SW 1271 (cell line): ENCODE results near the gene BCAS3.

Source experiments
- DNase-seq, 2 experiments: peaks; one replicate each; lab custom pipeline; 2025; lab: John Stamatoyannopoulos, UW

The BCAS3 gene

DNA sequence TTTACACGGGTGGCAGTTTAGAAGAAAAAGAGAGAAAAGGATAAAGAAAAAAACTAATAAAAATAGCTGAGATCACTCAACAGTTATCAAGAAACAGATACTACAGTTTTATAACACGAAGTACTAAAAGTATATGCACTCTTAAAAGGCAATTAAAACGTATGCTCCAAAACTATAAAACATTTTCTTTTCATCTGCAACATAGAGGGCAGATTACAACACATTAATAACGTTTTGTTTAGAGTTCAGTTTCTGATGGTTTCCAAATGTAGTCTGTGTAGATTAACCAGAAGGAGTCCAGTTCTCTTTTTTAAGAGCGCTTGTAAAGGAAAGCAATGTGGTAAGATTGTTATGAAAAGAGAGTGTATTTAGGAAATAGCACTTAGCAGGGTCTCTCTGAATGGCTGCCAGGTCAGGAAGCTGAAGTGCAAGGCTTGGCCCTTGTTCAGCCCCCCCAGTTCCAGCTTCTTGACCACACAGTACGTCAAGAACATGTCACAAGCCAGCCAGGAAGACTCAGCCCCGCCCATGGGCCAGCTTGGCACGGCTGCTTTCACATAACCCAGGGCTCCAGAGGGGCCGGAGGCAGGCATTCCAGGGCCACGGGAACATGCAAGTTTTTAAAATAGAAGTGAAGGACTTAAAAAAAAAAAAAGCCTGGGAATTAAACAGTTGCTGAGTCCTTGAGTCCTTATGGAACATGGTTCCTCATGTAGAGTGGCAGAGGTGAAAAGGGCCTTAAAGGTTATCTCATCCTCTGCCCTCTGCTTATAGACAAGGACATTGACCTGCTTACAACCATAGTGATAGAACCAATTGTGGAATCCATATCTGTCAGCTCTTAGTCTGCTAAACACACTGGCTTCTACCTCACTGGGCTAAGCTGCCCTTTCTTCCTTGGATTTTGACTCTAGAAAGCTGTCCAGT lies 574.6 kb downstream of the BCAS3 start:
- no peak for DNase-seq

GRCh38 chr17:61253362-61253761 lies 575.7 kb downstream of the BCAS3 start:
- DNase-seq = no peak

GRCh38 chr17:61253937-61254574 lies 576.4 kb downstream of the BCAS3 start:
- no peak for DNase-seq

DNA sequence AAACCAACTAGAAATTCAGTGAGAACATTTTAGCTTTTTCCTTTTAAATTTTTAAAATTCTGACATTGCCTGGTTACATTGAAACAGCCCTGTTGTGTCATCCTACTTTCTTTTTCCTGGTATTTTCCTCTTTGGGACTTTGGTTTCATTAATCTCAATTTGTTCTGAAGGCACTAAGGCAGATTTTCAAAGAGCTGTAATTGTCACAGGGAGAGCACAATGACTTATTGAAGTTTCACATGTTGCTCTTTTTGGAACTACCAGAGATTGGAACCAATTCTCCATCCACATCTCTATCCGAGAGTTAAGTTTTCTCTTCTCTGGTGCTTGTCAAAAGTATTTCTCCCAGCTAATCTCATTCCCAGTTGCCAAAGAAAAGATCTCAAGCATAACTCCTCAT lies 577.3 kb downstream of the BCAS3 start:
- DNase-seq = no peak

DNA sequence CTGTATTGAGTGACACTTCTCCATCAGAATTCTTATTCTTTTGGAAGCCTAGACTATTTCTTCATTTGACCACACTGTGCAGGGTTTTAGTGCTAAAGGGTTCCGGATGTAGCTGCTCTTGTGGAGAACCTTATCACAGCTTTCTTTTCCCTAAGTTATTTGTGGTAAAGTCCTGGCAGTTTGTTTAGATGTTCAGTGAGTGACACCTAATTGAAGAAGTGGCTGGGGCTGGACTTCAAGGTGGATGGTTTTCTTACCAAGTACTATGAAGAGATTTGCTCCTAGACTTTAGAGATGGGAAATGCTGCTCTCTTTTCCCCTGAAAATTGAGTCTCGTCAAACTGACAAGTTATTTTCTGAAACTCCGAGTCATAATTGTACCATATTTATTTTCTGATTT lies 578.0 kb downstream of the BCAS3 start:
- DNase-seq = no peak

- DNase-seq = no peak
Measured at GRCh38 chr17:61259360-61259759, 581.7 kb downstream of the BCAS3 start.

DNA sequence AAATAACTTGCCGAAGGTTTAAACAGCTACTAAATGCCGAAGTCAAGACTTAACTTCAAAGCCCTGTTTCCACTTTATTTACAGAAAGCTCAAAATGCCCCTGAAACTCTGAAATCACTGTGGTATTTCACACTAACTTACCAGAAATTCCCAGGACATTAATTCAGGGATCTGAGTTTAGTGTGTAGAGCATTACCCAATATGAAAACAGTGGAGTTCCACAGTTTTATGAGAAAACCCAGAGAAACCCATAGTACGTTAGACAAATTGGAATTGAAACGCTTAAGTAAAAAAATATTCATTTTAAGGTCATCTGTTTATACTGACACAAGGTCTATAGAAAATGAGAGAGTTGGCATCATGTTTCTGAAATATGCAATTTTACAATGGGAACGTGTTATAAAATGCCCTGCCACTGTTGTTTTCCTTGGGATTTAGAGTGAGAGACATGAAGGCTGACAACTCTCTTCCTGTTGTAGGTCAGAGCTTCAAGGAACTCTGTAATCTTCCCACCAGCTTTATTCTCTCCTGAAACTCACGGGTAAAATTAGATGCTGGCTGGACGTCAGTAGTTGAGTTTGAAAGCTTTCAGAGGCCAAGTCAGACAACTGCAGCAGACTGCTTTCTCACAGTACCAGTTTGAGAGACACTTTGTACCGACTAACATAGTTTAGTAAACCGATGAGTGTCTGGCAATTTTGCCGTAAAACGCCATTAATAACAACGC lies 582.6 kb downstream of the BCAS3 start:
- no peak for DNase-seq

DNA sequence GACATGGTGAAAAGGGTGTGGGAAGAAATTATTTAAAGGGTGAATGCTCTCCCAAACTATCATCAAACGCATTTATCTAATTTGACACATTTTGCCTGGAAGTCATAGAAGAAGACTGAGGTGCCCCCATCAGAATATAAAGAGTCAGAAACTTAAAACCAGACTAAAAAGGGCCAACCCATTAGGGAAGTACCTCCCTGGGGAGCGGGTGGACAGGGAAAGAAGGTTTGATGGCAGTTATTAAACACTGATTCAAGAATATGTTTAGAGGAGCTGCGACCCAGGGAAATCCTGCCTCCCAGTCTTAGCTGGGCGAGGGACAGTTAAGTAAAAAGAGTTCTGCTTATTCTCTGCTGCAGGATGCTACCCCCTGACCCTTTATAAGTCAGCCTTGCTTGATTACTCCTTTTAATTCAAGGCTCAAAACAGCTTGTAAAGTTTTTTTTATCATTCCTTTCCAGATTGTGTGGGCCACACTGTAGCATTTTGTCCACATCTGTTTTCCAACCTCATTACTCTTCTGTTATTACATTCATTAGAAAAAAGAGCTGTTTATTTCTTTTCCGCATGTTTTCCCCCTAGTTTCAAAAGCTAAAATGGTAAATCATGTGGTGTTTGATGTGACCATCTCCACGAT lies 583.5 kb downstream of the BCAS3 start:
- no peak for DNase-seq

DNA sequence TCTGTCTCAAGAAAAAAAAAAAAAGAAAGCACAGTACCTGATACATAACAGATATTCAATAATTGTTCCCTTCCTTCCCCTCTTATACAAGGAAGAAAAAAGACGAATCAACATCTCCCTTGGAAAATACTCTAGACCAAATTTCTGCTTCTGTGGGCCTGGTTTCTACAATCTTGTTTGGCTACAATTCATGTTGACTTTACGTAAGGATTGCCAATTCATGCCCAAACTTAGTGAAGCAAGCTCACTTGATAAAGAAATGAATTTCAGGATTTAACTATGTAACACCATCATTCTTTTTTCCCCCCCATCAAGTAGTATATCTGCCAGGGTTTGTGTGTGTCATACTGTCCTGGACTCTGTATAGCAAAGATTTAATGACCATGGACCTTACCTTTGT lies 587.7 kb downstream of the BCAS3 start:
- DNase-seq = no peak

- no peak for DNase-seq
Measured at GRCh38 chr17:61267847-61268246, 590.2 kb downstream of the BCAS3 start.

- no peak for DNase-seq
Measured at GRCh38 chr17:61275395-61275794, 597.7 kb downstream of the BCAS3 start.

DNA sequence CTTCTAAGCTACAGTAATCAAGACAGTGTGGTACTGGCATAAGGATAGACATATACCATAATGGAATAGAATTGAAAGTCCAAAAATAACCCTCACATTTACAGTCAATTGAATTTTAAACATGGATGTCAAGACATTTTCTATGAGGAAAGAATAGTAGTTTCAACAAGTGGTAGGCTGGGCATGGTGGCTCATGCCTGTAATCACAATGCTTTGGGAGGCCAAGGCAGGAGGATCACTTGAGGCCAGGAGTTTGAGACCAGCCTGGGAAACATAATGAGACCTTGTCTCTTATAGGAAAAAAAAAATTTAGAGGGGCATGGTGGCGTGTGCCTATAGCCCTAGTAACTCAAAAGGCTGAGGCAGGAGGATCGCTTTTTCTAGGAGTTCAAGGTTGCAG lies 599.2 kb downstream of the BCAS3 start:
- DNase-seq = no peak

DNA sequence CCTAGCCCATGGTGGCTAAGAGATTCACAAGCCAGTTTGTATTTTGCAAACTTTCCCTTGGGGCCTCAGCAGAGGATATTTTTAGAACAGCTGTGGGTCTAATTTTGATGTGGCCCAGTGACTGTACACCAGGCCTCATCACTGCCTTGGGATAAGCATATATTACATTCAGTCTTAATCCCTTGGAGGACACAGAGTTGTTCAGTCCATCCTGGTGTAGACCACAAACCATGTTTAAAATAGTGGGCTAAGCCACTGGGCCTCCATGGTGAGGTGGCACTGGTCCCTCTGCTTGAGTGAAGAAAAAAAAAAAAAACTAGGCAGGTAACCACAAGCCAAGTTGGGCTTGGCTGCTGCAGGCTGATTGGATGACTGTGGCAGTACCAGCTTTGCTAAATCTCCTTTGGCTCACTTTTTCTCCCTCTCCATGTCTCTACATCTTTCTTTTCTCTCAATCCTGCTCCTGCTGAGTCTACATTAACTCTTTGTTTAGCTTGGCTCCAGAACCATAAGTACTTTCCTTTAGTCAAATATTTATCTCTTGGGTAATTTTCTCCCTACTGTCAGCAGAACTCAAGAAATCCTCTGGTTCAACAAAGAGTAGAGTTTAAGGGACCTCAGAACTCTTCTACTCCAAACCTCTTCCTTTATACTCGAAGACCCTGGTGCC lies 602.0 kb downstream of the BCAS3 start:
- no peak for DNase-seq

DNA sequence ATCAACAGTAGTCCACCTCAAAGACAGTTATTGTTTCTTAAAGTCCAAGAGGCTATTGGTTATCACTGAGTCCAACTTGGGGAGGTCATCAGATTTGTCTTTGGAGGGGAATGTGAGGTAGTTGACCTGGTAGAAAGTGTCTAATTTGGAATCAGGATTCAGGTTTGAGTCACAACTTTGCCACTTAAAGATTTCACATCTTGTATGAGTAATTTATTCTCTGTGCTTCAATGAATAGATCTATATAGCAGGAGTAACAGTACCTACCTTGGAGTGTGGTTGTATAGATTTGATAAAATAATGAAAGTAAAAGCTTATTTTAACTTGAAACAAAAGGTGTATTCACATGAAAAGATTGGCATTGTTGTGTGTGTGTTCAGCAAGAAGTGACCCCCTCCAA lies 602.7 kb downstream of the BCAS3 start:
- no peak for DNase-seq

- no peak for DNase-seq
Measured at GRCh38 chr17:61280851-61281250, 603.2 kb downstream of the BCAS3 start.

DNA sequence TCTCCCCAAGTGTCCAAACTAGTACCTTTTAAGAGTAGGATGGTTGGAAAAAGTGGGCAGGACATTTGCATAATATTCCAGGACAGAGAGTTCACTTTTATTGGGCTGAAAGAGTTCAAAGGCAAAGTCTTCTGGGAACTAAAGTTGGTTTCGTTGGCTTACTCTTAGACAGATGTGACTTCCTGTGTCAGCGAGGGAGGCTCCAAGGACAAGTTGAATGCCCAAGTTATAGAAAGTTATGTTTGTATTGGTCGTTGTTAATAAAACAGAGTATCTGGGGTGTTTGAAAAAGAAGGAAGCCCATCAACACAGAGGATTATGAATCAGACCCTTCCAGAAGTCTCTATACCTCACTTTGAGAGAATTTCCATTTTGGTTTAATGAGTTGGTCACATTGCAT lies 604.7 kb downstream of the BCAS3 start:
- no peak for DNase-seq

DNA sequence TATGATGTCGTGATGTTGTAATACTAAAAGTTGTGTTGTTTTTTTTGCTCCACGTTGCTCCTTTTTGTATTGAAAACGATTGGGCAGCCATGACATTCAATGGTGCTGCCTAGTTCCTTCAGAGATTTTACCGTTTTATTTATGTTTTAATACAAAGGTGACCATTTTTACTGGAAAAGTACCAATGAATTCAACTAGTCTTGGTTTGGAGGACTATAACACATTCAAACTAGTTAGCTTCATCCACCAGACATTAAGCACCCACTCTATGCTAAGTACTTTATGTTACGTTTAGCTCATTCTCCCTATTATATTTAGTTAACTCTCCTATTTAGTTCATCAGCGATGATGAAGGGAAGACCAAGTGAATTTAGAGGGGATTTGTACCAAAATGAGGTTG lies 605.4 kb downstream of the BCAS3 start:
- DNase-seq = no peak

GRCh38 chr17:61284174-61284573 lies 606.5 kb downstream of the BCAS3 start:
- DNase-seq = no peak

DNA sequence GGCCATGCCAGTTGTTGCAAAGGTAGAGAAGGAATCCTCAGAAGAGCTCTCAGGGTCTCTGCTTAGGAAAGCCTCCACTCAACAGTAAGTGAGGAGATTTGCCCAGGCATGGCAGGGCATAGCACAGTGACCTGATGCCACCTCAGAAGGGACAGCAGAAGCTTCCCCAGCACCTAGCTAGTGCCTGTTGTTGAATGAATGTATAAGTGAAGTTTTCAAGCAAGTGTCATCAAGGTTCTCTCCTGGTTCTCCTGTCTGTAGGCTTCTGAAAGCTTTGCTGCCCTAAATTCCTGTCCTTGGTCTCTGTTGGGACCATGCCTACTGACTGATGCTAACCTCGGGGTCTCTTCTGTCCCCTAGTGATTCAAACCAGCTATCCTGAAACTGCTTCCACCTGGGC lies 607.1 kb downstream of the BCAS3 start:
- DNase-seq = no peak

DNA sequence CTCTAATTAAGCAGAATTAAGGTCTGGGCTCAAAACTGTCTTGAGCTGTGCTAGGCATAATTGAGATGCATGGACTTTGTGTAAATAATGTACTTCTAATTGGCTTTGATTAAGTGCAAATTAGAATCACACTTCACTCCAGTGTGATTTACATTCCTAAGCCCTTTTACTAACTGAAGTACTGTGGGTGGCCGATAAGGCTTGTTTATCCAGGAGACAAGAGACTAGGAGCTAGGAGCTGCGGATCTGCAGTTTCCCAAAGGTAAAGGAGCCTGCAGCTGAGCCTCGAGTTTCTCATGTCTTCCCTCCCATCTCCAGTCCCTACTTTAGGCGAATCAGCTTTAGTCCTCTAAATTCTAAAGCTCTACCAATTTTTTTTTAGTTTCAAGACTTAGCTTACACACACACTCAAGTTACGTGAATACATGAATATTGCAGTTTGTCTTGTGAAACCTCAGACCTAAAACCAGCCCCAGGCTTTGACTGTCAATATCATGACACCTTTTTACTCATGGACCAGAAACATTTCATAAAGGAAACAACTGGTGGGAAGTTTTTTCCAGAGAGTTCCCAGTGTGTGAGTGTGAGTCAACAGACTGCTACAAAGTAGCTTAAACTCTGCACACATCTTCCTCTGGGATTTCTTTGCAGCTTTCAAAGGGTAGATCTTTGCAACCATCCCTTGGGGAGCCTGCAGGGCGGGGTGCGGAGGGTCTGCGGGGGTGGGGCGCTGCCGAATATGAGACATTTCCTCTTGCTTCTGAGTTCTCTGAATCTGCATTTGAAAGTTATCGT lies 608.1 kb downstream of the BCAS3 start:
- no peak for DNase-seq

- DNase-seq = no peak
Measured at GRCh38 chr17:61286449-61286848, 608.8 kb downstream of the BCAS3 start.
